Measurements from ENCODE around the gene TOP3B. TPM values are rescaled to one million over a fixed set of nuclear protein-coding genes. Genes with fewer than 3 reads are reported as not detected.

Gene TOP3B
- total RNA-seq, 1 experiment from 2014 or later, result 42.4 TPM

- H3K36me3 ChIP-seq (ENCODE audit: low read depth, low read length), result peaks cover 15% of the 10 kb centered on the region; the same call in 1 of the 2 replicates
- DNase-seq (no peak), ATAC-seq (peak; percentile 9)
- no peaks in the 10 kb centered on the region for H4K20me1 ChIP-seq (ENCODE audit: low read length)
- ChIA-PET POLR2A (ENCODE audit: unreplicated experiment) (no interaction called here), CTCF (interaction anchor here (0.5 to 2.5 kb wide), 2 partner anchors 15 to 44 kb away, joined by 3 to 10 read pairs; partner anchors contain the start of genes PPM1F and TOP3B)
- TF ChIP-seq EZH2 (IDR thresholded peaks at IDR 0.05; ENCODE audit: low read length, unreplicated experiment) (no peak), CTCF (conservative IDR thresholded peaks at IDR 0.05; ENCODE audit: low read depth, low read length) (no peak)
- H3K9me3 ChIP-seq (ENCODE audit: low read length), result no peaks in the 10 kb centered on the region
- intact Hi-C loops (cut with micrococcal nuclease), result loop anchor here (1.0 to 5.0 kb wide), 3 partner anchors 15 to 224 kb away; partner anchors contain the start of gene PPM1F
- peak overlapping the region; percentile 95 for H3K9ac ChIP-seq (ENCODE audit: low read length)
- peak overlapping the region; percentile 92 for H3K4me2 ChIP-seq (ENCODE audit: low read length)
- no peaks in the 10 kb centered on the region for H3K27me3 ChIP-seq (ENCODE audit: low read length)
- H3K9me2 ChIP-seq (replicated peaks; ENCODE audit: low read length), result no peaks in the 10 kb centered on the region
- H3K79me2 ChIP-seq (ENCODE audit: low read length), result 0 out of 2 replicates have a peak, but pooled peaks cover 15% of the 10 kb centered on the region
- peak overlapping the region; percentile 69; the same call in 1 of the 2 replicates for H3K4me3 ChIP-seq (ENCODE audit: low read length)
- H2AFZ ChIP-seq (ENCODE audit: low read length), result peak overlapping the region; percentile 97
- H3K27ac ChIP-seq (ENCODE audit: low read length), result peak overlapping the region; percentile 93
- BruUV-seq (replicated peaks), result no TSS peak
- peaks cover 2% of the 10 kb centered on the region for H3F3A ChIP-seq (ENCODE audit: low read length, unreplicated experiment)
- peaks cover 31% of the 10 kb centered on the region for H3K4me1 ChIP-seq (ENCODE audit: insufficient read depth, low read length)
Observed at GRCh38 chr22:21937821-21938070, 44.8 kb downstream of the TOP3B start.

GRCh38 chr22:21937041-21937820 lies 45.4 kb downstream of the TOP3B start:
- Histone ChIP-seq H3K4me2 (ENCODE audit: low read length) (peak overlapping the region; percentile 92), H3K79me2 (ENCODE audit: low read length) (0 out of 2 replicates have a peak, but pooled peaks cover 15% of the 10 kb centered on the region), H3K36me3 (ENCODE audit: low read depth, low read length) (peaks cover 17% of the 10 kb centered on the region; the same call in 1 of the 2 replicates), H3K9me2 (replicated peaks; ENCODE audit: low read length) (no peaks in the 10 kb centered on the region), H3K27ac (ENCODE audit: low read length) (peak overlapping the region; percentile 93), H3K4me1 (ENCODE audit: insufficient read depth, low read length) (peaks cover 26% of the 10 kb centered on the region), H3K9me3 (ENCODE audit: low read length) (no peaks in the 10 kb centered on the region), H2AFZ (ENCODE audit: low read length) (peak overlapping the region; percentile 97; the same call in 1 of the 2 replicates), H4K20me1 (ENCODE audit: low read length) (no peaks in the 10 kb centered on the region), H3K4me3 (ENCODE audit: low read length) (peak overlapping the region; percentile 69; the same call in 1 of the 2 replicates), H3K9ac (ENCODE audit: low read length) (peak overlapping the region; percentile 95), H3F3A (ENCODE audit: low read length, unreplicated experiment) (no peaks in the 10 kb centered on the region), H3K27me3 (ENCODE audit: low read length) (no peaks in the 10 kb centered on the region)
- ChIA-PET POLR2A (ENCODE audit: unreplicated experiment) (no interaction called here), CTCF (interaction anchor here (0.5 to 2.5 kb wide), 2 partner anchors 15 to 45 kb away, joined by 3 to 10 read pairs; partner anchors contain the start of genes PPM1F and TOP3B)
- DNase-seq, result peak; percentile 62
- ATAC-seq, result no peak
- BruUV-seq (replicated peaks), result no TSS peak
- intact Hi-C loops (cut with micrococcal nuclease), result loop anchor here (5.0 kb wide), 1 partner anchor 165 kb away; no protein-coding TSS in a partner anchor
- TF ChIP-seq CTCF (conservative IDR thresholded peaks at IDR 0.05; ENCODE audit: low read depth, low read length) (no peak), EZH2 (IDR thresholded peaks at IDR 0.05; ENCODE audit: low read length, unreplicated experiment) (no peak), EZH2phosphoT487 (IDR thresholded peaks at IDR 0.05; ENCODE audit: borderline replicate concordance, low read length) (no peak)

All from PC-3 (cell line).